BLaER1 treated with 17β-estradiol and CSF1 and Interleukin-3, amounts not matched to agents 10 nM and 100 nM (cell line): Measurements from ENCODE around the gene GRIA4.
"Not testable (repeated sequence)": the region's sequence is repeated elsewhere in the genome, so short reads cannot be mapped to it uniquely, and the experiment has no call there.

Experiments
- H3K27ac ChIP-seq, 11 experiments: shearing (Covaris generic); formaldehyde crosslinking; 2 replicates each; pipeline ENCODE4 v1.8.1; 2022
- H3K27me3 ChIP-seq, 11 experiments: shearing (Covaris generic); formaldehyde crosslinking; 2 replicates each; pipeline ENCODE4 v1.8.1; 2022
- H3K36me3 ChIP-seq, 11 experiments: shearing (Covaris generic); formaldehyde crosslinking; 2 replicates each; pipeline ENCODE4 v1.8.1; 2022
- H3K4me1 ChIP-seq, 10 experiments: shearing (Covaris generic); formaldehyde crosslinking; 2 replicates each; pipeline ENCODE4 v1.8.1; 2022
- H3K4me2 ChIP-seq, 11 experiments: shearing (Covaris generic); formaldehyde crosslinking; 2 replicates each; pipeline ENCODE4 v1.8.1; 2022
- H3K4me3 ChIP-seq, 10 experiments: shearing (Covaris generic); formaldehyde crosslinking; 2 replicates each; pipeline ENCODE4 v1.8.1; 2022
- H3K9ac ChIP-seq, 11 experiments: shearing (Covaris generic); formaldehyde crosslinking; 2 replicates each; pipeline ENCODE4 v1.8.1; 2022
- H3K9me3 ChIP-seq, 11 experiments: shearing (Covaris generic); formaldehyde crosslinking; replicated peaks in 1 of 11; 2 replicates each; pipeline ENCODE4 v1.8.1; 2022
- H4K20me1 ChIP-seq, 11 experiments: shearing (Covaris generic); formaldehyde crosslinking; 2 replicates each; pipeline ENCODE4 v1.8.1; 2022
- Cebpa-rat ChIP-seq, 11 experiments: shearing (Covaris generic); IDR thresholded peaks; 2 replicates each; pipeline ENCODE4 v1.8.1; 2022

The GRIA4 gene

GRCh38 chr11:105858841-105859240 is 249.0 kb downstream of the GRIA4 start:
- no peaks in the 10 kb centered on the region for H4K20me1 ChIP-seq
- no peaks in the 10 kb centered on the region for H3K4me1 ChIP-seq
- H3K9me3 ChIP-seq = no peaks in the 10 kb centered on the region
- no peak overlapping the region for H3K4me2 ChIP-seq
- H3K27ac ChIP-seq = no peak overlapping the region
- H3K36me3 ChIP-seq = no peaks in the 10 kb centered on the region
- H3K27me3 ChIP-seq = no peaks in the 10 kb centered on the region
- no peak for TF ChIP-seq Cebpa-rat (IDR thresholded peaks at IDR 0.05)
- no peak overlapping the region for H3K4me3 ChIP-seq
- no peak overlapping the region for H3K9ac ChIP-seq

GRCh38 chr11:105860105-105860504 is 250.2 kb downstream of the GRIA4 start:
- no peak overlapping the region for H3K4me2 ChIP-seq
- H3K4me1 ChIP-seq = no peaks in the 10 kb centered on the region
- H3K9ac ChIP-seq = no peak overlapping the region
- H3K4me3 ChIP-seq = no peak overlapping the region
- no peaks in the 10 kb centered on the region for H3K36me3 ChIP-seq
- no peak overlapping the region for H3K27ac ChIP-seq
- no peaks in the 10 kb centered on the region for H4K20me1 ChIP-seq
- H3K27me3 ChIP-seq = no peaks in the 10 kb centered on the region
- TF ChIP-seq Cebpa-rat (IDR thresholded peaks at IDR 0.05) = no peak
- H3K9me3 ChIP-seq = no peaks in the 10 kb centered on the region

GRCh38 chr11:105861225-105861624 is 251.4 kb downstream of the GRIA4 start:
- no peaks in the 10 kb centered on the region for H3K9me3 ChIP-seq
- H3K27me3 ChIP-seq = no peaks in the 10 kb centered on the region
- H3K9ac ChIP-seq = no peak overlapping the region
- H3K4me1 ChIP-seq = no peaks in the 10 kb centered on the region
- H4K20me1 ChIP-seq = no peaks in the 10 kb centered on the region
- H3K4me2 ChIP-seq = no peak overlapping the region
- no peak overlapping the region for H3K27ac ChIP-seq
- no peak overlapping the region for H3K4me3 ChIP-seq
- TF ChIP-seq Cebpa-rat (IDR thresholded peaks at IDR 0.05) = no peak
- H3K36me3 ChIP-seq = no peaks in the 10 kb centered on the region

- H3K36me3 ChIP-seq = no peaks in the 10 kb centered on the region
- no peak for TF ChIP-seq Cebpa-rat (IDR thresholded peaks at IDR 0.05)
Measured at GRCh38 chr11:105862736-105863367, 253.0 kb downstream of the GRIA4 start.

GRCh38 chr11:105863523-105863922 is 253.7 kb downstream of the GRIA4 start:
- H4K20me1 ChIP-seq = no peaks in the 10 kb centered on the region
- no peak overlapping the region for H3K4me2 ChIP-seq
- no peaks in the 10 kb centered on the region for H3K4me1 ChIP-seq
- no peak overlapping the region for H3K4me3 ChIP-seq
- no peaks in the 10 kb centered on the region for H3K9me3 ChIP-seq
- no peak overlapping the region for H3K27ac ChIP-seq
- H3K9ac ChIP-seq = no peak overlapping the region; a peak in 2 of 22 replicates
- TF ChIP-seq Cebpa-rat (IDR thresholded peaks at IDR 0.05) = no peak
- H3K27me3 ChIP-seq = no peaks in the 10 kb centered on the region
- H3K36me3 ChIP-seq = no peaks in the 10 kb centered on the region

More at GRCh38 chr11:105862736-105863367, 253.0 kb downstream of the GRIA4 start:
- Histone ChIP-seq H3K4me1 (no peaks in the 10 kb centered on the region), H4K20me1 (no peaks in the 10 kb centered on the region), H3K9me3 (no peaks in the 10 kb centered on the region), H3K4me2 (no peak overlapping the region), H3K9ac (no peak overlapping the region), H3K27me3 (no peaks in the 10 kb centered on the region), H3K27ac (no peak overlapping the region), H3K4me3 (no peak overlapping the region)

GRCh38 chr11:105867742-105868141 is 257.9 kb downstream of the GRIA4 start:
- Histone ChIP-seq H4K20me1 (no peaks in the 10 kb centered on the region), H3K4me1 (no peaks in the 10 kb centered on the region), H3K9me3 (no peaks in the 10 kb centered on the region), H3K4me2 (no peak overlapping the region), H3K4me3 (no peak overlapping the region), H3K27ac (no peak overlapping the region), H3K27me3 (no peaks in the 10 kb centered on the region), H3K9ac (no peak overlapping the region), H3K36me3 (no peaks in the 10 kb centered on the region)
- TF ChIP-seq Cebpa-rat (IDR thresholded peaks at IDR 0.05) = no peak

GRCh38 chr11:105868762-105869285 is 259.0 kb downstream of the GRIA4 start:
- H3K9ac ChIP-seq = no peak overlapping the region
- no peak overlapping the region for H3K4me2 ChIP-seq
- no peaks in the 10 kb centered on the region for H3K27me3 ChIP-seq
- no peak overlapping the region for H3K4me3 ChIP-seq
- H3K27ac ChIP-seq = no peak overlapping the region
- TF ChIP-seq Cebpa-rat (IDR thresholded peaks at IDR 0.05) = no peak
- H3K36me3 ChIP-seq = no peaks in the 10 kb centered on the region
- H3K4me1 ChIP-seq = no peaks in the 10 kb centered on the region
- peaks cover 0 to 1% (median 0%) of the 10 kb centered on the region in 11 experiments; a peak in 3 of 22 replicates for H3K9me3 ChIP-seq
- H4K20me1 ChIP-seq = no peaks in the 10 kb centered on the region

GRCh38 chr11:105870516-105871113 is 260.7 kb downstream of the GRIA4 start:
- no peak overlapping the region for H3K27ac ChIP-seq
- H3K4me2 ChIP-seq = no peak overlapping the region
- no peaks in the 10 kb centered on the region for H3K4me1 ChIP-seq
- H3K9ac ChIP-seq = no peak overlapping the region
- no peak overlapping the region for H3K4me3 ChIP-seq
- no peaks in the 10 kb centered on the region for H3K36me3 ChIP-seq
- H4K20me1 ChIP-seq = no peaks in the 10 kb centered on the region
- no peaks in the 10 kb centered on the region for H3K27me3 ChIP-seq
- no peak for TF ChIP-seq Cebpa-rat (IDR thresholded peaks at IDR 0.05)
- peaks cover 0 to 8% (median 5%) of the 10 kb centered on the region in 11 experiments; a peak in 16 of 22 replicates for H3K9me3 ChIP-seq

GRCh38 chr11:105878510-105878909 is 268.6 kb downstream of the GRIA4 start:
- no peak for TF ChIP-seq Cebpa-rat (IDR thresholded peaks at IDR 0.05)
- H3K36me3 ChIP-seq = no peaks in the 10 kb centered on the region
- no peak overlapping the region for H3K9ac ChIP-seq
- no peaks in the 10 kb centered on the region for H4K20me1 ChIP-seq
- no peak overlapping the region for H3K4me2 ChIP-seq
- H3K4me1 ChIP-seq = no peaks in the 10 kb centered on the region
- no peak overlapping the region for H3K27ac ChIP-seq
- no peaks in the 10 kb centered on the region for H3K27me3 ChIP-seq
- H3K4me3 ChIP-seq = no peak overlapping the region
- peaks cover 0 to 8% (median 5%) of the 10 kb centered on the region in 11 experiments; a peak in 16 of 22 replicates for H3K9me3 ChIP-seq

GRCh38 chr11:105878927-105879326 is 269.1 kb downstream of the GRIA4 start:
- not testable (repeated sequence) for H3K27me3 ChIP-seq, H3K36me3 ChIP-seq, H3K4me1 ChIP-seq, H4K20me1 ChIP-seq, H3K4me3 ChIP-seq, H3K27ac ChIP-seq, H3K4me2 ChIP-seq, H3K9me3 ChIP-seq, H3K9ac ChIP-seq
